ENCODE data around the gene GMDS.

GMDS gene

DNA sequence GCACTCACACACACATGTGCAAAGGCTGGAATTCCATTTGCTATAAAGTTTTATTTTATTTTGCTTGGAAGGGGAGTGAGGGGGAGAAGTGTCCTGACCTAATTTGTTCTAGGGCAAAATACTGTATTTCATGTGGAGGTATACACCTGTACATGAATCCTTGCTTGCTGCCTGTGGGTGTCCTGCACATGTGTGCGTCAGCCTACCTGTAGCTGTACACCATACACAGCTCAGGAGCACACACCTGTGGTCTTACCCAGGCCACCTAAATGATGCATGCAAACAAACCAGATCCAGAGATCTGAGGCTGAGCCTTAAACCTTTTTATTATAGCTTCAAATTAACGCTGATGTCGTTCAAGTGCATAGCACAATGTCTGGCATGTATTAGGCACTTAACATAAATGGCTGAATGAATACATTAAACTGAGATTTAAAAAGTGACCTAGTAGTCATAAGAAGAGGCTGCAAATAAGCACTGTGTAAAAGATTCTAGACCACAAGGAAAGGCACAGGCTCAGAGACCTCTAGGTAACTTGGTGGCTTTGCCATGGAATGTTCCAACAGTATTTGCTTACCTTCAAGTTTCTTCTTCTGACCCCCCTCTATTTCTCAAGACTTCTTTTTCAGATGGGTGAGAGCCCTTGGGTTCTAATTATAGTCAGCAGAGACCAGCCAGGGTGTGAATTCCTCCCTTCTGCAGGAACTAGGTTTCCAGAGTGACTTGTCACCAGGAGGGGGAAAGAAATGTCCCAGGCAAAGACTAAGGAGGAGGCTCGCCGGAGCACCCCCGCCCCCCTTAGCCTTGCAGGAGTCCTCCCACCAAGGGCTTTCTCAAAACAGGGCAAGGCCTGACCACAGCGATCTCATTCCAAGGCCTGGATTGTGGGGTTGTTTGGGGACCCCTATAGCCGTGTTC lies 622.3 kb downstream of the GMDS start:
- Histone ChIP-seq H2AFZ (ENCODE audit: low read length) (no peak overlapping the region), H3K4me1 (ENCODE audit: insufficient read depth, low read length, poor library complexity, severe bottlenecking) (no peaks in the 10 kb centered on the region), H4K20me1 (ENCODE audit: insufficient read depth, low read length, poor library complexity, severe bottlenecking) (no peaks in the 10 kb centered on the region), H3K36me3 (ENCODE audit: insufficient read depth, low read length) (no peaks in the 10 kb centered on the region), H3K9me3 (ENCODE audit: insufficient read depth, low read depth, low read length) (no peaks in the 10 kb centered on the region), H3K9me2 (replicated peaks; ENCODE audit: low read depth, low read length) (no peaks in the 10 kb centered on the region), H3F3A (ENCODE audit: low read depth) (no peaks in the 10 kb centered on the region), H3K4me2 (ENCODE audit: low read depth, low read length, poor library complexity, severe bottlenecking) (no peak overlapping the region), H3K9ac (ENCODE audit: low read depth, low read length, poor library complexity, severe bottlenecking) (no peak overlapping the region), H3K4me3 (ENCODE audit: low read length, poor library complexity, severe bottlenecking) (no peak overlapping the region), H3K79me2 (ENCODE audit: insufficient read depth, low read length) (no peaks in the 10 kb centered on the region), H3K27me3 (ENCODE audit: insufficient read depth, low read length, poor library complexity, severe bottlenecking) (no peaks in the 10 kb centered on the region)
- TF ChIP-seq, protein P1, sequence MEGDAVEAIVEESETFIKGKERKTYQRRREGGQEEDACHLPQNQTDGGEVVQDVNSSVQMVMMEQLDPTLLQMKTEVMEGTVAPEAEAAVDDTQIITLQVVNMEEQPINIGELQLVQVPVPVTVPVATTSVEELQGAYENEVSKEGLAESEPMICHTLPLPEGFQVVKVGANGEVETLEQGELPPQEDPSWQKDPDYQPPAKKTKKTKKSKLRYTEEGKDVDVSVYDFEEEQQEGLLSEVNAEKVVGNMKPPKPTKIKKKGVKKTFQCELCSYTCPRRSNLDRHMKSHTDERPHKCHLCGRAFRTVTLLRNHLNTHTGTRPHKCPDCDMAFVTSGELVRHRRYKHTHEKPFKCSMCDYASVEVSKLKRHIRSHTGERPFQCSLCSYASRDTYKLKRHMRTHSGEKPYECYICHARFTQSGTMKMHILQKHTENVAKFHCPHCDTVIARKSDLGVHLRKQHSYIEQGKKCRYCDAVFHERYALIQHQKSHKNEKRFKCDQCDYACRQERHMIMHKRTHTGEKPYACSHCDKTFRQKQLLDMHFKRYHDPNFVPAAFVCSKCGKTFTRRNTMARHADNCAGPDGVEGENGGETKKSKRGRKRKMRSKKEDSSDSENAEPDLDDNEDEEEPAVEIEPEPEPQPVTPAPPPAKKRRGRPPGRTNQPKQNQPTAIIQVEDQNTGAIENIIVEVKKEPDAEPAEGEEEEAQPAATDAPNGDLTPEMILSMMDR (conservative IDR thresholded peaks at IDR 0.05; ENCODE audit: low read length), result no peak
- TF ChIP-seq EZH2phosphoT487 (IDR thresholded peaks at IDR 0.05; ENCODE audit: borderline replicate concordance), result no peak

DNA sequence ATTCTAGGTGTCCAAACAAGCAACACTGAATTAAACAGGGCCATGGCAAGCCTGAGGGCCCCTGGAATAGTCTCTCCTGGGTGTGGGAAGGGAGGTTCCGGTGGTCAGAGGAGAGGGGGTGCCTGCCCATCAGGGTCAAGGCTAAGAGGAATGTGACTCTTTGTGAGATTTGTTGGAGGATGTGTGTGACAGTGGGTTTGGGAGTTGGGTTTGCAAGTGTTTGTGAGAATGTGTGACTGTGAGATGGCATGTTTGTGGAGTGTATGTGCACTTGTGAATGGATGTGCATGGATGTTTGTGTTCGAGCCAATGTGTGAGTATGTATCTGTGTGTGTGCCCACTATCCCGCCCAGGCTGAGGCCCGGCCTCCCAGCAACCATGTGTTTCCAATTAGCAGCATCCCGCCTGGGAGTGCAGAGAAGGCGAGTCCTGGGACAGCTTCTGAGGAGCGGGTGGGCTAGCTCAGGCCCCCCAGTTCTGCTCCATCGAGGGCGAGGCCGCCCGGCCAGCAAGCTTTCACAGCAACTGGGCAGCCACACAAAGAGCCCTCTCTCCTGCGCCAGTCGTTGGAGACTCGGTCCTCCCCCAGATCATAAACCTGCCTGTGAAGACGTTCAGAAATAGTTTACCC lies 623.1 kb downstream of the GMDS start:
- Histone ChIP-seq H3F3A (ENCODE audit: low read depth) (no peaks in the 10 kb centered on the region), H3K9me3 (ENCODE audit: insufficient read depth, low read depth, low read length) (no peaks in the 10 kb centered on the region), H3K36me3 (ENCODE audit: insufficient read depth, low read length) (no peaks in the 10 kb centered on the region), H3K4me1 (ENCODE audit: insufficient read depth, low read length, poor library complexity, severe bottlenecking) (no peaks in the 10 kb centered on the region), H3K4me3 (ENCODE audit: low read length, poor library complexity, severe bottlenecking) (no peak overlapping the region), H2AFZ (ENCODE audit: low read length) (no peak overlapping the region), H3K79me2 (ENCODE audit: insufficient read depth, low read length) (no peaks in the 10 kb centered on the region), H3K4me2 (ENCODE audit: low read depth, low read length, poor library complexity, severe bottlenecking) (no peak overlapping the region), H3K9me2 (replicated peaks; ENCODE audit: low read depth, low read length) (no peaks in the 10 kb centered on the region), H3K9ac (ENCODE audit: low read depth, low read length, poor library complexity, severe bottlenecking) (no peak overlapping the region), H3K27me3 (ENCODE audit: insufficient read depth, low read length, poor library complexity, severe bottlenecking) (no peaks in the 10 kb centered on the region), H4K20me1 (ENCODE audit: insufficient read depth, low read length, poor library complexity, severe bottlenecking) (no peaks in the 10 kb centered on the region)
- TF ChIP-seq, protein P1 (conservative IDR thresholded peaks at IDR 0.05; ENCODE audit: low read length), result no peak
- no peak for TF ChIP-seq EZH2phosphoT487 (IDR thresholded peaks at IDR 0.05; ENCODE audit: borderline replicate concordance)

DNA sequence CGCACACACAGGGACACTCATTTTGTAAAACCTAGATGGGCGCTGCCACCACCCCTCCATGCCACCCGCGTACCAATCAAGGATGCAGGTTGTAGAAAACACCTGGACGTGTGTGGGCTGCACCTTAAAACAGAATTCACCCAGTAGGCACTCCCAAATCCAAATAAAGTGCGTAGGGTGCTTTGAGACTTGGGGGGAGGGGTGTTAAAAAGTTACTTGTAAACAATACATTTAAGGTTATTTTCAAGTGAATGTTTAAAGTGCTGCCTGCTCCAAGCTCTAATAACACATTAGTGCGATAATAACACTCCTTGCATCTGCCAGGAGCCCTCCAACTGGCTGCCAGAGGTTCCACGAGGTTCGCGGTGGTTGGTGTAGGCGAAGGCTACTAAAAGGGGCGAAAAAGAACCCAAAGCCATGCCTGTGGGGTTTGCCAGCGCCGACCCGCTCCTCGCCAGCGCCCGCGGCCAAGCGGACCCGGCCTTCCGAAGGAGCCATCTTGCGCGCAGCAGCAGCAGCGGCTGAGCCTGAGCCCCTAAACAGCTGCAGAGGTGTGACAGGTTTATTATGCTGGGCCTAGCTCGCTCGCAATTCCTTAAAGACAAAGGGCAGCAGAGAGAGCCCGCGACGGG lies 624.2 kb downstream of the GMDS start:
- H3K4me1 ChIP-seq (ENCODE audit: insufficient read depth, low read length, poor library complexity, severe bottlenecking), result no peaks in the 10 kb centered on the region
- no peaks in the 10 kb centered on the region for H3K79me2 ChIP-seq (ENCODE audit: insufficient read depth, low read length)
- TF ChIP-seq, protein P1 (conservative IDR thresholded peaks at IDR 0.05; ENCODE audit: low read length), result no peak
- H2AFZ ChIP-seq (ENCODE audit: low read length), result no peak overlapping the region
- H3K9ac ChIP-seq (ENCODE audit: low read depth, low read length, poor library complexity, severe bottlenecking), result no peak overlapping the region
- H3K9me2 ChIP-seq (replicated peaks; ENCODE audit: low read depth, low read length), result no peaks in the 10 kb centered on the region
- no peaks in the 10 kb centered on the region for H3K27me3 ChIP-seq (ENCODE audit: insufficient read depth, low read length, poor library complexity, severe bottlenecking)
- H3K9me3 ChIP-seq (ENCODE audit: insufficient read depth, low read depth, low read length), result no peaks in the 10 kb centered on the region
- H3F3A ChIP-seq (ENCODE audit: low read depth), result no peaks in the 10 kb centered on the region
- H3K4me3 ChIP-seq (ENCODE audit: low read length, poor library complexity, severe bottlenecking), result no peak overlapping the region
- H4K20me1 ChIP-seq (ENCODE audit: insufficient read depth, low read length, poor library complexity, severe bottlenecking), result no peaks in the 10 kb centered on the region
- H3K4me2 ChIP-seq (ENCODE audit: low read depth, low read length, poor library complexity, severe bottlenecking), result no peak overlapping the region
- no peaks in the 10 kb centered on the region for H3K36me3 ChIP-seq (ENCODE audit: insufficient read depth, low read length)

All from Loucy (cell line).